Measurements from ENCODE around the gene PTPRB. TPM values are rescaled to one million over a fixed set of nuclear protein-coding genes. Genes with fewer than 3 reads are reported as not detected.

Gene PTPRB
- total and polyA plus RNA-seq, 2 of the 8 experiments (the other 6 are each of a cell fraction or from before 2014, with no cell fraction given): 0.36 to 0.58 TPM

DNA sequence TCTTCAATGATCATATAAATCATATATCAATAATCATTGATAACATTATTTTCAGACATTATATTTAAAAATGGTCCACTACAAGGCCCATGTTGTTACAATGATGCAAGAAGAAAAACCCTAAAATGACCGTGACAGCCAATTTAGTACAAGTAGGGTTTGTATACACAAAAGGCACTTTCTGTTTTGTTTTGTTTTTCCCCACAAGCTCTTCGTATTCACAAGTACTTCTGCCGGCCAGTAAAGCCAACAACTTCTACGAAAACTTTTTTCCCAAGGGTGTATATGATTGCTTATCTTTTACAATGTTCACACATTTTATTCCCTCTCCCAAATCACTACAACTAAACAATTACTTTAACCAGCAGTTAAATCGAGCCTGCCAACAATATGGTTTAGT, 9.6 kb downstream of the PTPRB start:
- Histone ChIP-seq H3K14ac (ENCODE audit: insufficient read length) (no peak overlapping the region), H3K27me3 (replicated peaks in 1 of 4; ENCODE audit: control insufficient read depth in 3 of 4, extremely low read depth in 1 of 4, insufficient read depth in 3 of 4, low read length in 3 of 4) (no peaks in the 10 kb centered on the region), H4K8ac (ENCODE audit: extremely low read depth, insufficient read depth, low read length) (no peak overlapping the region), H3K4me3 (ENCODE audit: extremely low read depth in 1 of 4, insufficient read depth in 2 of 4, low read depth in 3 of 4, low read length in 4 of 4) (no peak overlapping the region), H3K9ac (replicated peaks in 1 of 4; ENCODE audit: extremely low read depth in 1 of 4, low read depth in 3 of 4, low read length in 3 of 4) (no peak overlapping the region), H3K4me2 (ENCODE audit: insufficient read depth in 1 of 2, low read depth in 2 of 2, low read length in 2 of 2) (no peak overlapping the region), H2BK120ac (replicated peaks; ENCODE audit: low read depth, low read length) (no peak overlapping the region), H3K23ac (ENCODE audit: insufficient read length) (no peak overlapping the region), H3K4ac (replicated peaks; ENCODE audit: insufficient read length, low read depth, low read length) (no peak overlapping the region), H2AK5ac (ENCODE audit: low read depth, low read length) (no peak overlapping the region), H3K9me3 (ENCODE audit: insufficient read depth in 2 of 2, low read depth in 1 of 2, low read length in 1 of 2) (no peaks in the 10 kb centered on the region), H4K5ac (ENCODE audit: insufficient read length, low read depth, low read length) (no peak overlapping the region), H2BK5ac (ENCODE audit: low read depth, low read length) (no peak overlapping the region), H2BK20ac (ENCODE audit: low read length) (no peak overlapping the region), H3K56ac (replicated peaks; ENCODE audit: insufficient read length, low read depth, low read length) (no peak overlapping the region), H3K4me1 (replicated peaks in 1 of 4; ENCODE audit: control insufficient read depth in 3 of 4, insufficient read depth in 4 of 4, low read length in 3 of 4) (no peaks in the 10 kb centered on the region), H4K20me1 (replicated peaks in 1 of 2; ENCODE audit: control insufficient read depth in 1 of 2, insufficient read depth in 2 of 2, low read length in 2 of 2) (peaks cover 0 to 1% of the 10 kb centered on the region in 2 experiments), H3K79me2 (ENCODE audit: control insufficient read depth in 1 of 2, insufficient read depth in 2 of 2, low read length in 2 of 2) (no peaks in the 10 kb centered on the region), H3K79me1 (ENCODE audit: low read depth, low read length) (no peaks in the 10 kb centered on the region), H2BK12ac (ENCODE audit: low read depth, low read length) (no peak overlapping the region), H3K23me2 (ENCODE audit: low read depth, low read length) (no peaks in the 10 kb centered on the region), H2BK15ac (ENCODE audit: low read length) (no peak overlapping the region), H3K27ac (ENCODE audit: low read depth, low read length) (no peak overlapping the region), H2AFZ (ENCODE audit: low read length) (no peak overlapping the region), H3K36me3 (ENCODE audit: control insufficient read depth in 2 of 4, insufficient read depth in 4 of 4, low read length in 3 of 4) (no peaks in the 10 kb centered on the region), H3K18ac (ENCODE audit: extremely low read depth, low read length) (no peak overlapping the region), H4K91ac (replicated peaks; ENCODE audit: insufficient read length, low read length) (no peak overlapping the region)
- WGBS, 2 experiments (ENCODE audit: extremely low coverage in 1 of 2, insufficient coverage in 1 of 2, insufficient read length in 1 of 2, insufficient replicate concordance in 2 of 2, low coverage in 1 of 2, low lambda C conversion rate in 2 of 2, missing lambda C conversion rate in 1 of 2): 89% methylated on average over 5 of the region's 5 CpGs; no CpG with 5 or more reads in 1 of the 2 experiments
- ChIA-PET CTCF (ENCODE audit: partially characterized antibody) (no interaction called here), POLR2A (ENCODE audit: partially characterized antibody) (no interaction called here)
- DNase-seq (ENCODE audit: low read depth in 1 of 2, low spot score in 2 of 2) (no peak), FAIRE-seq (no peak)
- TF ChIP-seq SP2 (IDR thresholded peaks at IDR 0.05; ENCODE audit: low read length): no peak
- TF ChIP-seq GABPA (IDR thresholded peaks at IDR 0.05; ENCODE audit: borderline replicate concordance, insufficient read depth, low read length): no peak
- TF ChIP-seq MAFK (IDR thresholded peaks at IDR 0.05; ENCODE audit: low read depth, low read length): no peak
- TF ChIP-seq EGR1 (IDR thresholded peaks at IDR 0.05; ENCODE audit: borderline replicate concordance, low read depth, low read length): no peak
- no peak for TF ChIP-seq NRF1 (IDR thresholded peaks at IDR 0.05; ENCODE audit: low read depth, low read length)
- no peak for TF ChIP-seq SIX5 (IDR thresholded peaks at IDR 0.05; ENCODE audit: low read depth, low read length)
- TF ChIP-seq BRCA1 (IDR thresholded peaks at IDR 0.05; ENCODE audit: low read depth, low read length): no peak
- no peak for TF ChIP-seq TAF7 (optimal IDR thresholded peaks at IDR 0.05; ENCODE audit: borderline replicate concordance, low read depth, low read length)
- TF ChIP-seq SIN3A (conservative IDR thresholded peaks at IDR 0.05 in 1 of 2, IDR thresholded peaks at IDR 0.05 in 1 of 2; ENCODE audit: low read depth in 1 of 2, low read length in 2 of 2): no peak
- no peak for TF ChIP-seq RFX5 (IDR thresholded peaks at IDR 0.05; ENCODE audit: borderline replicate concordance, low read depth, low read length)
- TF ChIP-seq SRF (IDR thresholded peaks at IDR 0.05; ENCODE audit: low read depth, low read length): no peak
- no peak for TF ChIP-seq TBP (IDR thresholded peaks at IDR 0.05; ENCODE audit: low read depth, low read length)
- TF ChIP-seq NANOG (IDR thresholded peaks at IDR 0.05; ENCODE audit: insufficient read depth, low read depth, low read length, poor library complexity, severe bottlenecking): no peak

Data from H1 (cell line).